HUES48 (cell line): ENCODE data around the gene STUM.
"Not testable (repeated sequence)": the region's sequence is repeated elsewhere in the genome, so short reads cannot be mapped to it uniquely, and the experiment has no call there.

Experiments
- H3K27ac ChIP-seq: one replicate; pipeline ENCODE4 v1.7.0; 2013; ENCODE audit warnings: low read depth, low read length, inconsistent platforms
- H3K27me3 ChIP-seq: 2 replicates; pipeline ENCODE4 v1.6.1; 2013; ENCODE audit warnings: mild to moderate bottlenecking, low read length; ENCODE audit not compliant: control insufficient read depth, insufficient read depth
- H3K36me3 ChIP-seq: 2 replicates; pipeline ENCODE4 v1.6.1; 2013; ENCODE audit warnings: low read length; ENCODE audit not compliant: control insufficient read depth, insufficient read depth
- H3K4me1 ChIP-seq: 2 replicates; pipeline ENCODE4 v1.6.1; 2013; ENCODE audit warnings: mild to moderate bottlenecking, low read length; ENCODE audit not compliant: control insufficient read depth, insufficient read depth
- H3K4me3 ChIP-seq: 2 replicates; pipeline ENCODE4 v1.5.1; 2013; ENCODE audit warnings: mild to moderate bottlenecking, low read depth, low read length
- H3K9ac ChIP-seq: 2 replicates; pipeline ENCODE4 v1.6.1; 2013; ENCODE audit warnings: mild to moderate bottlenecking, low read depth, low read length, moderate library complexity
- H3K9me3 ChIP-seq: 2 replicates; pipeline ENCODE4 v1.6.1; 2013; ENCODE audit warnings: low read length; ENCODE audit not compliant: control insufficient read depth, insufficient read depth

The STUM gene

GRCh38 chr1:226606311-226607267, 58.0 kb downstream of the STUM start:
- Histone ChIP-seq H3K4me3 (no peak overlapping the region), H3K9ac (no peak overlapping the region), H3K36me3 (no peaks in the 10 kb centered on the region), H3K9me3 (no peaks in the 10 kb centered on the region), H3K4me1 (peaks cover 25% of the 10 kb centered on the region; the same call in 1 of the 2 replicates), H3K27me3 (no peaks in the 10 kb centered on the region), H3K27ac (no peak overlapping the region)

GRCh38 chr1:226607268-226607660, 58.7 kb downstream of the STUM start:
- Histone ChIP-seq H3K4me3 (no peak overlapping the region), H3K4me1 (peaks cover 25% of the 10 kb centered on the region; the same call in 1 of the 2 replicates), H3K9ac (no peak overlapping the region), H3K27me3 (no peaks in the 10 kb centered on the region), H3K36me3 (no peaks in the 10 kb centered on the region), H3K27ac (no peak overlapping the region), H3K9me3 (no peaks in the 10 kb centered on the region)

DNA sequence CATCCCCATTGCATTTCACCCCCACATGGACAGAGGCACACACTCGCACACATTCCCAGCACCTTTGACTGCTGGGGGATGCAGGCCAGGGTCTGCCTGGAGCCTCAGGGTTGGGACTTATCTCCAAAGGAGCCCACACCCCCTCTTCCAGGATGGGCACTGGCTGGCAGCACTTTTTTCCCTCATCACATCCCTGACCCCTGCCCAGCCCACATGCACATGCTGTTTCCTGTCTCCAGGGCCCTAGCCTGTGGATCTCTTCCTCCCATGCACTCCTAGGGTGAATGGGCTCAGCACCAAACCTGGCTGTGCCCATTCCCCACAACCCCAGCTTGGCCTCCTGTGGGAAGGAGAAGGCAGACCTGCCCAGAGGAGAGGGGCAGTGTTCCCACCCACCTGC, 59.3 kb downstream of the STUM start:
- Histone ChIP-seq H3K36me3 (no peaks in the 10 kb centered on the region), H3K4me3 (no peak overlapping the region), H3K4me1 (peaks cover 25% of the 10 kb centered on the region; the same call in 1 of the 2 replicates), H3K27me3 (no peaks in the 10 kb centered on the region), H3K9ac (no peak overlapping the region), H3K9me3 (no peaks in the 10 kb centered on the region), H3K27ac (no peak overlapping the region)

DNA sequence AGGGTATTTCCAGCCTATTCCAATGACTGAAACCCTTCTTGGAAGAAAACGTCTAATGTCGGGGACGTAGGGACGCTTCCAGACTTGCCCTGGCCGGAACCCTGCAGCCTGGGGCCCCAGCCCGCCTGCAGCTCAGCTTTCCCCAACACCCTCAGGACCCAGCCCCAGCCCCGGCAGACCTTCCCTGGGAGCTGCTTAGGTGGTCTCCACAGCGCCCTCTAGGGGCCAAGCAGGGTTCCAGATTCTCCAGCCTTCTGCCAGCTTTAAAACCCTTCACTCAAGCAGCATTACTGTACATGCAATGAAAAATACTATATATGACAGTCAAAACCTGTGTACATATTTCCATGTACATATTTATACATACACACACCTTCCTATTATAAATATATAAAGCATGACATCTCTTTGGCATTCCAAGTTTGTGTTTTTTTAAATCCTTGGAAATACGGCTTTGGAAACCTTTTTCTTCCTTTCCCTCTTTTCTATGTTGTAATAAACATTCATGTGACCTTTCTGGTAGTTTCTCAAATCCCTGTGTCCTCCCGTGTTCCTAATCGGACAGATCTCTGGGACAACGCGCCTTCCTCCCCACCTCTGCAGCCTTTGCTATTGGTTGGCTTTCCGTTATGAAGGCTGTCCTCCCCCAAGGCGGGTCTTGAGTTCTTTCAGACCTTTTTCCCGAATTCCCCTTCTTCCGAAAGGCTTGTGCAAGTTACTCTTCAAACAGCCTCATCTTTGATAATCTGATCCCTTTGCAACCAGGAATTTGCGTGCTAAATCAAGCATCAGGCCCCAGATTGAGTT, 60.3 kb downstream of the STUM start:
- H3K4me3 ChIP-seq = no peak overlapping the region
- no peaks in the 10 kb centered on the region for H3K9me3 ChIP-seq
- peak overlapping the region; percentile 38 for H3K27ac ChIP-seq
- no peak overlapping the region for H3K9ac ChIP-seq
- H3K4me1 ChIP-seq = peaks cover 25% of the 10 kb centered on the region; the same call in 1 of the 2 replicates
- no peaks in the 10 kb centered on the region for H3K27me3 ChIP-seq
- no peaks in the 10 kb centered on the region for H3K36me3 ChIP-seq

GRCh38 chr1:226609836-226610455, 61.4 kb downstream of the STUM start:
- Histone ChIP-seq H3K27ac (no peak overlapping the region), H3K4me3 (no peak overlapping the region), H3K27me3 (no peaks in the 10 kb centered on the region), H3K4me1 (peaks cover 17% of the 10 kb centered on the region; the same call in 1 of the 2 replicates), H3K9ac (no peak overlapping the region), H3K9me3 (no peaks in the 10 kb centered on the region), H3K36me3 (no peaks in the 10 kb centered on the region)

GRCh38 chr1:226610671-226611070, 62.1 kb downstream of the STUM start:
- H3K9me3 ChIP-seq = no peaks in the 10 kb centered on the region
- no peaks in the 10 kb centered on the region for H3K27me3 ChIP-seq
- H3K27ac ChIP-seq = no peak overlapping the region
- H3K4me1 ChIP-seq = peaks cover 16% of the 10 kb centered on the region; the same call in 1 of the 2 replicates
- no peak overlapping the region for H3K9ac ChIP-seq
- no peaks in the 10 kb centered on the region for H3K36me3 ChIP-seq
- H3K4me3 ChIP-seq = no peak overlapping the region

GRCh38 chr1:226611301-226611700, 62.7 kb downstream of the STUM start:
- no peaks in the 10 kb centered on the region for H3K36me3 ChIP-seq
- H3K27me3 ChIP-seq = no peaks in the 10 kb centered on the region

GRCh38 chr1:226611980-226612379, 63.4 kb downstream of the STUM start:
- not testable (repeated sequence) for H3K4me1 ChIP-seq, H3K9ac ChIP-seq, H3K4me3 ChIP-seq, H3K27me3 ChIP-seq, H3K27ac ChIP-seq, H3K36me3 ChIP-seq, H3K9me3 ChIP-seq

More at GRCh38 chr1:226611301-226611700, 62.7 kb downstream of the STUM start:
- H3K4me1 ChIP-seq = peaks cover 12% of the 10 kb centered on the region; the same call in 1 of the 2 replicates
- no peak overlapping the region for H3K9ac ChIP-seq
- H3K9me3 ChIP-seq = no peaks in the 10 kb centered on the region
- no peak overlapping the region for H3K27ac ChIP-seq
- H3K4me3 ChIP-seq = no peak overlapping the region

- Histone ChIP-seq H3K4me3 (no peak overlapping the region), H3K36me3 (no peaks in the 10 kb centered on the region), H3K4me1 (no peaks in the 10 kb centered on the region), H3K27me3 (no peaks in the 10 kb centered on the region), H3K9me3 (no peaks in the 10 kb centered on the region), H3K9ac (no peak overlapping the region), H3K27ac (no peak overlapping the region)
Measured at GRCh38 chr1:226615876-226616275, 67.3 kb downstream of the STUM start.

GRCh38 chr1:226616636-226617035, 68.1 kb downstream of the STUM start:
- Histone ChIP-seq H3K4me3 (no peak overlapping the region), H3K9me3 (no peaks in the 10 kb centered on the region), H3K4me1 (no peaks in the 10 kb centered on the region), H3K27ac (no peak overlapping the region), H3K9ac (no peak overlapping the region), H3K27me3 (no peaks in the 10 kb centered on the region), H3K36me3 (no peaks in the 10 kb centered on the region)
